GM21528 (cell line): Measurements from ENCODE around the gene AOPEP.

ENCODE experiments used
- ATAC-seq: cut with Tn5 transposase; IDR thresholded peaks from one replicate; pipeline ENCODE4 v1.9.1; 2021; ENCODE audit warnings: mild to moderate bottlenecking, moderate library complexity; ENCODE audit not compliant: unreplicated experiment, low FRiP score

AOPEP gene

GRCh38 chr9:94909965-94910730 lies 183.6 kb downstream of the AOPEP start:
- ATAC-seq = no peak

GRCh38 chr9:94911211-94911610 lies 184.7 kb downstream of the AOPEP start:
- no peak for ATAC-seq

GRCh38 chr9:94911986-94912635 lies 185.6 kb downstream of the AOPEP start:
- no peak for ATAC-seq

- no peak for ATAC-seq
These were observed 186.3 kb downstream of the AOPEP start for GRCh38 chr9:94912700-94913249.

- no peak for ATAC-seq
These were observed 187.1 kb downstream of the AOPEP start for GRCh38 chr9:94913550-94913949.

GRCh38 chr9:94915476-94916450 lies 189.3 kb downstream of the AOPEP start:
- ATAC-seq = no peak

- no peak for ATAC-seq
These were observed 190.5 kb downstream of the AOPEP start for GRCh38 chr9:94916956-94917355.

GRCh38 chr9:94918038-94918753 lies 191.7 kb downstream of the AOPEP start:
- ATAC-seq = no peak

GRCh38 chr9:94919376-94920098 lies 193.0 kb downstream of the AOPEP start:
- no peak for ATAC-seq

- ATAC-seq = no peak
These were observed 194.1 kb downstream of the AOPEP start for GRCh38 chr9:94920420-94921091.

GRCh38 chr9:94921092-94921471 lies 194.6 kb downstream of the AOPEP start:
- ATAC-seq = no peak

GRCh38 chr9:94921656-94922055 lies 195.2 kb downstream of the AOPEP start:
- no peak for ATAC-seq

GRCh38 chr9:94922098-94922607 lies 195.7 kb downstream of the AOPEP start:
- no peak for ATAC-seq

GRCh38 chr9:94922691-94923107 lies 196.2 kb downstream of the AOPEP start:
- no peak for ATAC-seq

GRCh38 chr9:94923326-94924089 lies 197.0 kb downstream of the AOPEP start:
- ATAC-seq = no peak

GRCh38 chr9:94925751-94926430 lies 199.4 kb downstream of the AOPEP start:
- no peak for ATAC-seq

- ATAC-seq = no peak
These were observed 199.9 kb downstream of the AOPEP start for GRCh38 chr9:94926431-94926800.
